Left colon (tissue), 2 donors: ENCODE measurements around the gene BACH2. TPM values are rescaled to one million over a fixed set of nuclear protein-coding genes. Genes with fewer than 3 reads are reported as not detected.
"Not testable (repeated sequence)": the region's sequence is repeated elsewhere in the genome, so short reads cannot be mapped to it uniquely, and the experiment has no call there.

ENCODE experiments used
- ATAC-seq: fragments of 200-7000 bp; cut with Tn5 transposase; one replicate; pipeline ENCODE4 v1.9.1; 2020; ENCODE audit warnings: mild to moderate bottlenecking, moderate library complexity
- DNase-seq, 2 donors: peaks; one replicate each; pipeline ENCODE4 v3.0.0-alpha.2; 2020
- intact Hi-C, 2 donors: fragments of 100-400 bp; cut with DNase I in 1 of 2; cut with micrococcal nuclease in 1 of 2; formaldehyde crosslinking; loops; one replicate each; pipeline versions ENCODE4 v1.11.2 to v1.14.0; 2022; cut with DNase I, micrococcal nuclease
- total RNA-seq, 2 donors: library from RNA; stranded (reverse); fragmentation: NEBNext Ultra II Directional; extraction: Animal tissue kit (Norgen Biotek cat#: 25700); gene quantifications; one replicate each; pipeline ENCODE4 v1.2.1, GENCODE V29; 2021
- donor health status: DM: no; HTN: no; CAD: no.
- donor health status: DM: yes; HTN: yes; CAD: no.

Gene BACH2
- total RNA-seq, 2 donors from 2014 or later, result 0.67 to 1.3 TPM

- ATAC-seq (no peak), DNase-seq (peak in 1 of 2 donors; percentile 22)
- intact Hi-C loops, result no loop called here
Measured at GRCh38 chr6:89984926-89985750, 311.5 kb downstream of the BACH2 start.

- DNase-seq (no peak), ATAC-seq (no peak)
- intact Hi-C loops, result no loop called here
Measured at GRCh38 chr6:89980353-89980752, 316.3 kb downstream of the BACH2 start.

GRCh38 chr6:89979481-89980119 is 317.0 kb downstream of the BACH2 start:
- ATAC-seq (no peak), DNase-seq (no peak)
- intact Hi-C loops, result loop anchor here in 1 of 2 donors (10.0 kb wide), 1 partner anchor 415 kb away; no protein-coding TSS in a partner anchor

- intact Hi-C loops, result loop anchor here in 1 of 2 donors (10.0 kb wide), 1 partner anchor 416 kb away; no protein-coding TSS in a partner anchor
- DNase-seq (no peak), ATAC-seq (no peak)
Measured at GRCh38 chr6:89978749-89979145, 317.9 kb downstream of the BACH2 start.

GRCh38 chr6:89977808-89978748 is 318.6 kb downstream of the BACH2 start:
- no peak for DNase-seq
- no peak for ATAC-seq
- intact Hi-C loops, result loop anchor here in 1 of 2 donors (10.0 kb wide), 1 partner anchor 417 kb away; no protein-coding TSS in a partner anchor

GRCh38 chr6:89976694-89977020 is 320.0 kb downstream of the BACH2 start:
- intact Hi-C loops, result loop anchor here in 1 of 2 donors (10.0 kb wide), 1 partner anchor 418 kb away; no protein-coding TSS in a partner anchor

GRCh38 chr6:89975991-89976693 is 320.5 kb downstream of the BACH2 start:
- ATAC-seq (peak; percentile 55), DNase-seq (no peak)
- intact Hi-C loops, result loop anchor here in 1 of 2 donors (10.0 kb wide), 1 partner anchor 419 kb away; no protein-coding TSS in a partner anchor

More at GRCh38 chr6:89976694-89977020, 320.0 kb downstream of the BACH2 start:
- DNase-seq, result no peak
- ATAC-seq, result no peak

- ATAC-seq (no peak), DNase-seq (no peak)
- intact Hi-C loops, result loop anchor here in 1 of 2 donors (10.0 kb wide), 1 partner anchor 419 kb away; no protein-coding TSS in a partner anchor
Measured at GRCh38 chr6:89975366-89975765, 321.3 kb downstream of the BACH2 start.

GRCh38 chr6:89974834-89975233 is 321.8 kb downstream of the BACH2 start:
- intact Hi-C loops, result loop anchor here in 1 of 2 donors (10.0 kb wide), 1 partner anchor 420 kb away; no protein-coding TSS in a partner anchor
- DNase-seq (no peak), ATAC-seq (no peak)

- intact Hi-C loops, result loop anchor here in 1 of 2 donors (10.0 kb wide), 1 partner anchor 423 kb away; no protein-coding TSS in a partner anchor
- DNase-seq (no peak), ATAC-seq (no peak)
Measured at GRCh38 chr6:89972025-89972381, 324.6 kb downstream of the BACH2 start.

- DNase-seq, ATAC-seq: not testable (repeated sequence)
- intact Hi-C loops, result loop anchor here in 1 of 2 donors (10.0 kb wide), 1 partner anchor 423 kb away; no protein-coding TSS in a partner anchor
Measured at GRCh38 chr6:89971338-89972024, 325.2 kb downstream of the BACH2 start.

GRCh38 chr6:89970609-89971337 is 325.9 kb downstream of the BACH2 start:
- ATAC-seq, result peak; percentile 84
- intact Hi-C loops, result loop anchor here in 1 of 2 donors (10.0 kb wide), 1 partner anchor 424 kb away; no protein-coding TSS in a partner anchor
- peak in 1 of 2 donors; percentile 15 for DNase-seq

- intact Hi-C loops, result loop anchor here in 1 of 2 donors (10.0 kb wide), 1 partner anchor 425 kb away; no protein-coding TSS in a partner anchor
- ATAC-seq (peak; percentile 43), DNase-seq (no peak)
Measured at GRCh38 chr6:89970072-89970471, 326.6 kb downstream of the BACH2 start.

- ATAC-seq, result no peak
- intact Hi-C loops, result no loop called here
- no peak for DNase-seq
Measured at GRCh38 chr6:89966913-89967312, 329.7 kb downstream of the BACH2 start.

GRCh38 chr6:89966228-89966544 is 330.5 kb downstream of the BACH2 start:
- no peak for DNase-seq
- intact Hi-C loops, result no loop called here
- no peak for ATAC-seq

- intact Hi-C loops, result no loop called here
- DNase-seq (no peak), ATAC-seq (no peak)
Measured at GRCh38 chr6:89965441-89966227, 331.0 kb downstream of the BACH2 start.
